SK-N-SH (cell line): ENCODE data around the gene USO1. TPM values are rescaled to one million over a fixed set of nuclear protein-coding genes. Genes with fewer than 3 reads are reported as not detected.

Source experiments
- CTCF ChIA-PET: fragments of 300-600, 350-600 bp; formaldehyde crosslinking; extraction: SDS; loops from one replicate; lab custom pipeline; 2021; lab: Yijun Ruan, JAX
- POLR2A ChIA-PET: fragments of 350-600 bp; sonication (Branson Sonifier 250); formaldehyde crosslinking; extraction: SDS; loops from one replicate; lab custom pipeline; 2020; ENCODE audit warnings: antibody characterized with exemption, inconsistent platforms; lab: Yijun Ruan, JAX
- DNase-seq: peaks from one replicate; pipeline ENCODE4 v3.0.0; 2012
- H2AFZ ChIP-seq: fragments of 200-600 bp; sonication (generic); 2 replicates; pipeline ENCODE4 v1.8.1; 2016; ENCODE audit warnings: antibody characterized with exemption, mild to moderate bottlenecking, low read depth
- H3F3A ChIP-seq: fragments of 200-600 bp; sonication (generic); replicated peaks from 2 replicates; pipeline ENCODE3; 2016; ENCODE audit warnings: antibody characterized with exemption, mild to moderate bottlenecking; ENCODE audit not compliant: insufficient read depth
- H3K27ac ChIP-seq, 2 experiments: fragments of 200-500 bp in 1 of 2; fragments of 200-600 bp in 1 of 2; sonication (Bioruptor generic) in 1 of 2; sonication (generic), shearing (Covaris generic) in 1 of 2; 2 replicates each; pipeline versions ENCODE4 v1.5.1 to v1.6.1; 2014 to 2016; ENCODE audit warnings: low read depth in 2 of 2, inconsistent platforms in 1 of 2, low read length in 1 of 2, mild to moderate bottlenecking in 1 of 2, mixed read lengths in 1 of 2
- H3K27me3 ChIP-seq: fragments of 200-600 bp; sonication (generic), shearing (Covaris generic); 2 replicates; pipeline ENCODE4 v1.6.1; 2016; ENCODE audit warnings: mixed run types; ENCODE audit not compliant: insufficient read depth
- H3K36me3 ChIP-seq, 2 experiments: fragments of 200-500 bp in 1 of 2; fragments of 200-600 bp in 1 of 2; sonication (Bioruptor generic) in 1 of 2; sonication (generic) in 1 of 2; replicated peaks in 1 of 2; 2 replicates each; pipeline versions ENCODE3 to v1.5.1; 2014 to 2016; ENCODE audit warnings: low read length in 1 of 2, mild to moderate bottlenecking in 1 of 2; ENCODE audit not compliant: insufficient read depth in 2 of 2, control insufficient read depth in 1 of 2
- H3K4me1 ChIP-seq, 2 experiments: fragments of 200-500 bp in 1 of 2; fragments of 200-600 bp in 1 of 2; sonication (Bioruptor generic) in 1 of 2; sonication (generic), shearing (Covaris generic) in 1 of 2; 2 replicates each; pipeline versions ENCODE4 v1.5.1 to v1.6.1; 2014 to 2016; ENCODE audit warnings: low read depth in 1 of 2, low read length in 1 of 2, mixed run types in 1 of 2; ENCODE audit not compliant: insufficient read depth in 2 of 2, control insufficient read depth in 1 of 2
- H3K4me2 ChIP-seq: fragments of 200-600 bp; sonication (generic), shearing (Covaris generic); 2 replicates; pipeline ENCODE4 v1.6.1; 2017; ENCODE audit warnings: mixed run types
- H3K4me3 ChIP-seq, 2 experiments: fragments of 200-500 bp in 1 of 2; fragments of 200-600 bp in 1 of 2; sonication (Bioruptor generic) in 1 of 2; sonication (generic), shearing (Covaris generic) in 1 of 2; 2 replicates each; pipeline versions ENCODE4 v1.5.1 to v1.8.1; 2014 to 2016; ENCODE audit warnings: low read depth in 2 of 2, inconsistent platforms in 1 of 2, low read length in 1 of 2, mild to moderate bottlenecking in 1 of 2, mixed read lengths in 1 of 2, moderate library complexity in 1 of 2
- H3K79me2 ChIP-seq: fragments of 200-600 bp; sonication (generic); 2 replicates; pipeline ENCODE4 v1.8.1; 2017; ENCODE audit warnings: mild to moderate bottlenecking; ENCODE audit not compliant: insufficient read depth
- H3K9ac ChIP-seq: fragments of 200-600 bp; sonication (generic); 2 replicates; pipeline ENCODE4 v1.6.1; 2017; ENCODE audit warnings: mixed run types
- H3K9me2 ChIP-seq: fragments of 200-600 bp; sonication (generic); 2 replicates; pipeline ENCODE4 v1.6.1; 2017; ENCODE audit warnings: mixed run types
- H3K9me3 ChIP-seq: fragments of 200-600 bp; sonication (generic); 2 replicates; pipeline ENCODE4 v1.6.1; 2017; ENCODE audit warnings: mixed run types, mild to moderate bottlenecking, moderate library complexity
- H4K20me1 ChIP-seq: fragments of 200-600 bp; sonication (generic); 2 replicates; pipeline ENCODE4 v1.6.1; 2017; ENCODE audit warnings: mild to moderate bottlenecking, mixed run types; ENCODE audit not compliant: insufficient read depth
- CHD2 ChIP-seq: fragments of 150-350 bp; IDR thresholded peaks from 2 replicates; pipeline ENCODE4 v1.6.1; 2018; ENCODE audit warnings: low read length; ENCODE audit not compliant: partially characterized antibody
- ELF1 ChIP-seq: IDR thresholded peaks from 2 replicates; pipeline ENCODE4 v1.4.0; 2012
- FOSL2 ChIP-seq: IDR thresholded peaks from 2 replicates; pipeline ENCODE4 v1.4.0; 2012; ENCODE audit warnings: low read depth, mild to moderate bottlenecking, moderate library complexity, borderline replicate concordance
- FOXJ3 ChIP-seq: sonication (generic); formaldehyde crosslinking; IDR thresholded peaks from 2 replicates; pipeline ENCODE4 v1.5.1; 2020; ENCODE audit warnings: mild to moderate bottlenecking, missing genetic modification reagents
- GABPA ChIP-seq: IDR thresholded peaks from 2 replicates; pipeline ENCODE4 v1.4.0; 2012; ENCODE audit warnings: low read depth, mild to moderate bottlenecking
- IRF3 ChIP-seq: fragments of 150-350 bp; IDR thresholded peaks from 2 replicates; pipeline ENCODE4 v1.6.1; 2016; ENCODE audit warnings: mild to moderate bottlenecking, low read depth, low read length
- JUND ChIP-seq: IDR thresholded peaks from 2 replicates; pipeline ENCODE4 v1.4.0; 2012
- NFIC ChIP-seq: IDR thresholded peaks from 2 replicates; pipeline ENCODE4 v1.4.0; 2012; ENCODE audit warnings: borderline replicate concordance
- NRF1 ChIP-seq: IDR thresholded peaks from 2 replicates; pipeline ENCODE4 v1.6.1; 2012; ENCODE audit warnings: low read depth, mild to moderate bottlenecking, low read length
- PBX3 ChIP-seq: IDR thresholded peaks from 2 replicates; pipeline ENCODE4; 2012
- POLR2AphosphoS5 ChIP-seq: IDR thresholded peaks from 2 replicates; pipeline ENCODE4 v1.6.1; 2012; ENCODE audit warnings: low read depth, low read length
- RCOR1 ChIP-seq: fragments of 150-350 bp; IDR thresholded peaks from 2 replicates; pipeline ENCODE4 v1.6.1; 2017; ENCODE audit warnings: antibody characterized with exemption, low read length
- REST ChIP-seq: IDR thresholded peaks from 2 replicates; pipeline ENCODE4 v1.6.1; 2012; ENCODE audit warnings: mild to moderate bottlenecking, low read depth, low read length, moderate library complexity
- RFX5 ChIP-seq: IDR thresholded peaks from 2 replicates; pipeline ENCODE4 v1.6.1; 2012; ENCODE audit warnings: mild to moderate bottlenecking, improper control_type of control experiment, low read length
- SMC3 ChIP-seq: IDR thresholded peaks from 2 replicates; pipeline ENCODE4 v1.6.1; 2012; ENCODE audit warnings: low read depth, low read length, improper control_type of control experiment
- TCF12 ChIP-seq: IDR thresholded peaks from 2 replicates; pipeline ENCODE4 v1.4.0; 2012
- USF2 ChIP-seq: fragments of 150-350 bp; IDR thresholded peaks from 2 replicates; pipeline ENCODE4 v1.6.1; 2017; ENCODE audit warnings: antibody characterized with exemption, low read length, low read depth, borderline replicate concordance
- WGBS: methylation state at CpG from one replicate; pipeline ENCODE4 v1.1.6; 2017; ENCODE audit warnings: low lambda C conversion rate; 5-methylcytosine and 5-hydroxymethylcytosine counted together
- polyA plus RNA-seq, 3 experiments: library from polyadenylated mRNA; depleted of rRNA; stranded (reverse); fragments of >200 nt; gene quantifications; 2 replicates each; pipeline ENCODE4 v1.2.3, GENCODE V29; 2012
- TF ChIP-seq, protein P1 (sequence below): fragments of 200-600 bp; sonication (generic); IDR thresholded peaks from 2 replicates; pipeline ENCODE4 v1.6.1; 2017; ENCODE audit warnings: antibody characterized with exemption, mild to moderate bottlenecking, moderate library complexity
- TF ChIP-seq, protein P2 (sequence below): IDR thresholded peaks from 2 replicates; pipeline ENCODE4 v1.4.0; 2012; ENCODE audit warnings: low read depth, borderline replicate concordance

USO1 gene
- polyA plus RNA-seq, 1 of the 3 experiments (the other 2 are of a cell fraction): 25.6 TPM

GRCh38 chr4:75699299-75699698 is 25.1 kb upstream of the USO1 start:
- Histone ChIP-seq H3K27me3 (no peaks in the 10 kb centered on the region), H3F3A (no peaks in the 10 kb centered on the region), H3K9ac (no peak overlapping the region), H2AFZ (no peak overlapping the region), H3K4me3 (no peak overlapping the region), H3K27ac (no peak overlapping the region), H3K36me3 (no peaks in the 10 kb centered on the region), H3K9me3 (no peaks in the 10 kb centered on the region), H3K4me1 (peaks cover 0 to 9% of the 10 kb centered on the region in 2 experiments; a peak in 1 of 4 replicates), H4K20me1 (no peaks in the 10 kb centered on the region), H3K4me2 (no peak overlapping the region), H3K79me2 (no peaks in the 10 kb centered on the region), H3K9me2 (no peaks in the 10 kb centered on the region)
- 2% methylated on average over 1 of the region's 1 CpG for WGBS
- DNase-seq: no peak
- ChIA-PET CTCF (no interaction called here), POLR2A (no interaction called here)
- no peak for TF ChIP-seq NRF1
- TF ChIP-seq NFIC: no peak
- TF ChIP-seq TCF12: no peak
- TF ChIP-seq FOXJ3 (CRISPR knock-in tag): no peak

- Histone ChIP-seq H3K27me3 (no peaks in the 10 kb centered on the region), H3K4me2 (no peak overlapping the region), H2AFZ (no peak overlapping the region), H4K20me1 (no peaks in the 10 kb centered on the region), H3F3A (no peaks in the 10 kb centered on the region), H3K36me3 (peaks cover 0 to 7% of the 10 kb centered on the region in 2 experiments), H3K9me3 (no peaks in the 10 kb centered on the region), H3K27ac (peak overlapping the region in 1 of 2 experiments; percentile 60; a peak in 1 of 4 replicates), H3K9ac (no peak overlapping the region), H3K9me2 (no peaks in the 10 kb centered on the region), H3K4me3 (no peak overlapping the region), H3K79me2 (no peaks in the 10 kb centered on the region), H3K4me1 (peaks cover 0 to 11% of the 10 kb centered on the region in 2 experiments; a peak in 1 of 4 replicates)
- ChIA-PET CTCF (interaction anchor here (1.1 to 1.6 kb wide), 3 partner anchors 20 to 145 kb away, joined by 4 to 5 read pairs (median 4); no protein-coding TSS in a partner anchor), POLR2A (no interaction called here)
- peak; percentile 36 for DNase-seq
- WGBS: 72% methylated on average over 4 of the region's 4 CpGs
- TF ChIP-seq, protein P1, sequence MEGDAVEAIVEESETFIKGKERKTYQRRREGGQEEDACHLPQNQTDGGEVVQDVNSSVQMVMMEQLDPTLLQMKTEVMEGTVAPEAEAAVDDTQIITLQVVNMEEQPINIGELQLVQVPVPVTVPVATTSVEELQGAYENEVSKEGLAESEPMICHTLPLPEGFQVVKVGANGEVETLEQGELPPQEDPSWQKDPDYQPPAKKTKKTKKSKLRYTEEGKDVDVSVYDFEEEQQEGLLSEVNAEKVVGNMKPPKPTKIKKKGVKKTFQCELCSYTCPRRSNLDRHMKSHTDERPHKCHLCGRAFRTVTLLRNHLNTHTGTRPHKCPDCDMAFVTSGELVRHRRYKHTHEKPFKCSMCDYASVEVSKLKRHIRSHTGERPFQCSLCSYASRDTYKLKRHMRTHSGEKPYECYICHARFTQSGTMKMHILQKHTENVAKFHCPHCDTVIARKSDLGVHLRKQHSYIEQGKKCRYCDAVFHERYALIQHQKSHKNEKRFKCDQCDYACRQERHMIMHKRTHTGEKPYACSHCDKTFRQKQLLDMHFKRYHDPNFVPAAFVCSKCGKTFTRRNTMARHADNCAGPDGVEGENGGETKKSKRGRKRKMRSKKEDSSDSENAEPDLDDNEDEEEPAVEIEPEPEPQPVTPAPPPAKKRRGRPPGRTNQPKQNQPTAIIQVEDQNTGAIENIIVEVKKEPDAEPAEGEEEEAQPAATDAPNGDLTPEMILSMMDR: no peak
- TF ChIP-seq POLR2AphosphoS5: no peak
- TF ChIP-seq SMC3: no peak
- no peak for TF ChIP-seq FOSL2
- no peak for TF ChIP-seq GABPA
- TF ChIP-seq ELF1: no peak
- no peak for TF ChIP-seq USF2
- peak; percentile 39 for TF ChIP-seq CHD2
- TF ChIP-seq, protein P2, sequence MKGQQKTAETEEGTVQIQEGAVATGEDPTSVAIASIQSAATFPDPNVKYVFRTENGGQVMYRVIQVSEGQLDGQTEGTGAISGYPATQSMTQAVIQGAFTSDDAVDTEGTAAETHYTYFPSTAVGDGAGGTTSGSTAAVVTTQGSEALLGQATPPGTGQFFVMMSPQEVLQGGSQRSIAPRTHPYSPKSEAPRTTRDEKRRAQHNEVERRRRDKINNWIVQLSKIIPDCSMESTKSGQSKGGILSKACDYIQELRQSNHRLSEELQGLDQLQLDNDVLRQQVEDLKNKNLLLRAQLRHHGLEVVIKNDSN: no peak
- TF ChIP-seq REST: no peak
- no peak for TF ChIP-seq JUND
- TF ChIP-seq RCOR1: peak; percentile 37; the same call in 1 of the 2 replicates
- no peak for TF ChIP-seq IRF3
- no peak for TF ChIP-seq RFX5
- no peak for TF ChIP-seq PBX3
Observed at GRCh38 chr4:75702919-75703411, 21.4 kb upstream of the USO1 start.
